Naive thymus-derived CD4-positive, alpha-beta T cell (primary cell): ENCODE data around the gene PCDHB9. TPM values are rescaled to one million over a fixed set of nuclear protein-coding genes. Genes with fewer than 3 reads are reported as not detected.
"Not testable (repeated sequence)": the region's sequence is repeated elsewhere in the genome, so short reads cannot be mapped to it uniquely, and the experiment has no call there.

ENCODE experiments used
- ATAC-seq: fragments of 150-1000 bp; cut with Tn5 transposase; 2 replicates; pipeline ENCODE4 v1.10.0; 2021; ENCODE audit warnings: mild to moderate bottlenecking, moderate library complexity
- CTCF ChIA-PET: fragments of 350-600 bp; sonication (Branson Sonifier 250); formaldehyde crosslinking; loops from one replicate; lab custom pipeline; 2021; ENCODE audit warnings: antibody characterized with exemption; lab: Charles Lee
- POLR2A ChIA-PET: fragments of 350-600 bp; sonication (Branson Sonifier 250); formaldehyde crosslinking; loops from one replicate; lab custom pipeline; 2021; ENCODE audit warnings: antibody characterized with exemption, inconsistent platforms; lab: Charles Lee
- DNase-seq, 9 donors: peaks; one replicate each; pipeline versions ENCODE4 v3.0.0 to v3.0.0-alpha.2; 2020 to 2022; ENCODE audit warnings: mixed read lengths in 1 of 9
- H3K27ac ChIP-seq: one replicate; pipeline ENCODE4 v1.7.0; 2013; ENCODE audit warnings: mild to moderate bottlenecking, low read depth, low read length, moderate library complexity
- H3K27me3 ChIP-seq, 2 donors: one replicate each; pipeline ENCODE4 v1.7.0; 2013; ENCODE audit warnings: low read length in 2 of 2, mild to moderate bottlenecking in 2 of 2, moderate library complexity in 2 of 2; ENCODE audit not compliant: control insufficient read depth in 2 of 2, insufficient read depth in 2 of 2
- H3K36me3 ChIP-seq, 3 experiments: 1 replicate in 2 of 3; 2 replicates in 1 of 3; pipeline ENCODE4 v1.7.0; 2013; ENCODE audit warnings: low read length in 3 of 3, mild to moderate bottlenecking in 3 of 3, moderate library complexity in 1 of 3; ENCODE audit not compliant: insufficient read depth in 3 of 3, control insufficient read depth in 2 of 3
- H3K4me1 ChIP-seq, 2 donors: one replicate each; pipeline ENCODE4 v1.7.0; 2013; ENCODE audit warnings: low read length in 2 of 2, mild to moderate bottlenecking in 2 of 2, moderate library complexity in 1 of 2; ENCODE audit not compliant: control insufficient read depth in 2 of 2, insufficient read depth in 2 of 2
- H3K4me3 ChIP-seq: 2 replicates; pipeline ENCODE4 v1.7.0; 2013; ENCODE audit warnings: mild to moderate bottlenecking, low read length
- H3K9me3 ChIP-seq, 3 experiments: 1 replicate in 2 of 3; 2 replicates in 1 of 3; pipeline ENCODE4 v1.7.0; 2013; ENCODE audit warnings: low read length in 3 of 3; ENCODE audit not compliant: control insufficient read depth in 2 of 3
- H3K27ac Mint-ChIP-seq, 9 donors: one replicate each; pipeline ENCODE4 v1.8.0; 2020 to 2022; ENCODE audit warnings: mixed read lengths in 9 of 9, mild to moderate bottlenecking in 8 of 9, moderate library complexity in 5 of 9, inconsistent platforms in 2 of 9
- H3K27me3 Mint-ChIP-seq, 5 donors: one replicate each; pipeline ENCODE4 v1.8.0; 2021 to 2022; ENCODE audit warnings: mixed read lengths in 5 of 5, mild to moderate bottlenecking in 1 of 5
- H3K36me3 Mint-ChIP-seq, 5 donors: one replicate each; pipeline ENCODE4 v1.8.0; 2020 to 2022; ENCODE audit warnings: mixed read lengths in 5 of 5, mild to moderate bottlenecking in 3 of 5, inconsistent platforms in 1 of 5
- H3K4me1 Mint-ChIP-seq, 7 donors: one replicate each; pipeline ENCODE4 v1.8.0; 2020 to 2022; ENCODE audit warnings: mixed read lengths in 7 of 7, mild to moderate bottlenecking in 3 of 7, inconsistent platforms in 1 of 7
- H3K4me3 Mint-ChIP-seq, 10 donors: one replicate each; pipeline ENCODE4 v1.8.0; 2020 to 2022; ENCODE audit warnings: mild to moderate bottlenecking in 10 of 10, mixed read lengths in 10 of 10, moderate library complexity in 6 of 10, inconsistent platforms in 2 of 10
- H3K9me3 Mint-ChIP-seq, 11 donors: one replicate each; pipeline ENCODE4 v1.8.0; 2020 to 2022; ENCODE audit warnings: mixed read lengths in 11 of 11, mild to moderate bottlenecking in 4 of 11, inconsistent platforms in 1 of 11, moderate library complexity in 1 of 11
- intact Hi-C, 2 donors: fragments of 100-400 bp; cut with micrococcal nuclease; formaldehyde crosslinking; loops; one replicate each; pipeline ENCODE4 v1.15.1; 2023
- polyA plus RNA-seq, 2 donors: library from polyadenylated mRNA; unstranded; fragments of 300-500 nt; fragmentation: Illumina TruSeq; gene quantifications; one replicate each; pipeline ENCODE4 v1.2.3, GENCODE V29; 2021
- total RNA-seq, 6 experiments: library from RNA in 5 of 6; stranded (reverse) in 5 of 6; gene quantifications; 1 replicate in 5 of 6; 2 replicates in 1 of 6; pipeline ENCODE4 v1.2.3 and lab custom pipeline; 2021 to 2026

PCDHB9 gene
- total and polyA plus RNA-seq, 7 experiments from 2014 or later: 1.2 TPM; not detected in 6

- H3K4me1 ChIP-seq: no peaks in the 10 kb centered on the region
- Mint-ChIP-seq H3K27ac (peak within 1 kb of the TSS in 2 of 9 donors; percentile 18 to 25), H3K27me3 (peaks cover 0 to 62% (median 58%) of the 10 kb centered on the region in 5 donors), H3K4me1 (peaks cover 0 to 9% (median 5%) of the 10 kb centered on the region in 7 donors), H3K4me3 (no peak within 1 kb of the TSS), H3K36me3 (peaks cover 5 to 33% (median 18%) of the 10 kb centered on the region in 5 donors), H3K9me3 (peaks cover 10 to 59% (median 33%) of the 10 kb centered on the region in 11 donors)
- peaks cover 0 to 7% (median 0%) of the 10 kb centered on the region in 3 experiments for H3K9me3 ChIP-seq
- H3K27ac ChIP-seq: no peak within 1 kb of the TSS
- ChIA-PET POLR2A (no interaction called here), CTCF (interaction anchor here (0.6 to 1.0 kb wide), 2 partner anchors 332 to 654 kb away, joined by 3 read pairs; no protein-coding TSS in a partner anchor)
- intact Hi-C loops: no loop called here
- no peak within 1 kb of the TSS for H3K4me3 ChIP-seq
- no peak for DNase-seq
- H3K36me3 ChIP-seq: no peaks in the 10 kb centered on the region
- H3K27me3 ChIP-seq: no peaks in the 10 kb centered on the region
- no peak for ATAC-seq
Measured at GRCh38 chr5:141182248-141182647, 4.7 kb upstream of the PCDHB9 start, which contains the start of gene PCDHB16. Gene PCDHB16, plus strand, starts transcription at chr5:141182387. Its CDS starts 173 bp downstream, at chr5:141182560.

- H3K36me3 Mint-ChIP-seq: peaks cover 7 to 37% (median 22%) of the 10 kb centered on the region in 5 donors
- H3K27ac Mint-ChIP-seq, H3K27me3 ChIP-seq, H3K36me3 ChIP-seq, intact Hi-C loops, H3K27ac ChIP-seq, H3K4me1 ChIP-seq, H3K4me3 Mint-ChIP-seq, CTCF ChIA-PET, ATAC-seq, POLR2A ChIA-PET, H3K9me3 ChIP-seq, DNase-seq, H3K4me3 ChIP-seq: not testable (repeated sequence)
- H3K4me1 Mint-ChIP-seq: peaks cover 0 to 12% (median 5%) of the 10 kb centered on the region in 7 donors
- peaks cover 3 to 76% (median 72%) of the 10 kb centered on the region in 5 donors for H3K27me3 Mint-ChIP-seq
- H3K9me3 Mint-ChIP-seq: peaks cover 10 to 74% (median 44%) of the 10 kb centered on the region in 11 donors
Measured at GRCh38 chr5:141184117-141184855, 2.7 kb upstream of the PCDHB9 start.

GRCh38 chr5:141188682-141189081 lies 1.7 kb downstream of the PCDHB9 start:
- peaks cover 0 to 12% (median 5%) of the 10 kb centered on the region in 7 donors for H3K4me1 Mint-ChIP-seq
- H3K27me3 Mint-ChIP-seq: peaks cover 3 to 86% (median 74%) of the 10 kb centered on the region in 5 donors
- H3K27ac ChIP-seq, H3K4me1 ChIP-seq, H3K27me3 ChIP-seq, H3K27ac Mint-ChIP-seq, H3K4me3 Mint-ChIP-seq, ATAC-seq, DNase-seq, H3K4me3 ChIP-seq, POLR2A ChIA-PET, H3K36me3 ChIP-seq, CTCF ChIA-PET, H3K9me3 ChIP-seq: not testable (repeated sequence)
- H3K9me3 Mint-ChIP-seq: peaks cover 9 to 80% (median 45%) of the 10 kb centered on the region in 11 donors
- intact Hi-C loops: loop anchor here in 1 of 2 donors (5.0 kb wide), 1 partner anchor 374 kb away; no protein-coding TSS in a partner anchor
- H3K36me3 Mint-ChIP-seq: peaks cover under 1 to 34% (median 19%) of the 10 kb centered on the region in 5 donors

- H3K4me3 Mint-ChIP-seq, DNase-seq, ATAC-seq, H3K4me3 ChIP-seq, H3K27ac ChIP-seq, CTCF ChIA-PET, H3K27ac Mint-ChIP-seq, POLR2A ChIA-PET, H3K27me3 ChIP-seq, H3K9me3 ChIP-seq, H3K36me3 ChIP-seq, H3K4me1 ChIP-seq: not testable (repeated sequence)
- intact Hi-C loops: loop anchor here in 1 of 2 donors (5.0 kb wide), 1 partner anchor 373 kb away; no protein-coding TSS in a partner anchor
- H3K27me3 Mint-ChIP-seq: peaks cover 3 to 86% (median 73%) of the 10 kb centered on the region in 5 donors
- peaks cover 0 to 34% (median 19%) of the 10 kb centered on the region in 5 donors for H3K36me3 Mint-ChIP-seq
- peaks cover 0 to 12% (median 5%) of the 10 kb centered on the region in 7 donors for H3K4me1 Mint-ChIP-seq
- peaks cover 9 to 81% (median 45%) of the 10 kb centered on the region in 11 donors for H3K9me3 Mint-ChIP-seq
Measured at GRCh38 chr5:141189131-141189530, 2.2 kb downstream of the PCDHB9 start.

GRCh38 chr5:141192110-141192725 lies 5.3 kb downstream of the PCDHB9 start, which contains the start of gene PCDHB10:
Gene PCDHB10, plus strand, starts transcription at chr5:141192353. Its CDS starts 200 bp downstream, at chr5:141192553.
- Mint-ChIP-seq H3K9me3 (peaks cover 6 to 84% (median 44%) of the 10 kb centered on the region in 11 donors), H3K36me3 (peaks cover 0 to 36% (median 13%) of the 10 kb centered on the region in 5 donors), H3K27me3 (peaks cover 3 to 81% (median 58%) of the 10 kb centered on the region in 5 donors), H3K27ac (no peak within 1 kb of the TSS), H3K4me1 (peaks cover 0 to 5% (median 3%) of the 10 kb centered on the region in 7 donors), H3K4me3 (peak within 1 kb of the TSS in 4 of 10 donors; percentile 11 to 46 (median 21))
- CTCF ChIA-PET: no interaction called here
- H3K4me3 ChIP-seq: no peak within 1 kb of the TSS
- intact Hi-C loops: no loop called here
- ATAC-seq: no peak
- H3K27me3 ChIP-seq: no peaks in the 10 kb centered on the region
- H3K4me1 ChIP-seq: no peaks in the 10 kb centered on the region
- H3K36me3 ChIP-seq: no peaks in the 10 kb centered on the region
- H3K9me3 ChIP-seq: peaks cover 0 to 10% (median 0%) of the 10 kb centered on the region in 3 experiments
- POLR2A ChIA-PET: no interaction called here
- H3K27ac ChIP-seq: no peak within 1 kb of the TSS
- DNase-seq: no peak

GRCh38 chr5:141194332-141194731 lies 7.4 kb downstream of the PCDHB9 start:
- H3K27me3 ChIP-seq, H3K4me1 ChIP-seq, DNase-seq, H3K4me3 Mint-ChIP-seq, intact Hi-C loops, H3K4me1 Mint-ChIP-seq, H3K4me3 ChIP-seq, ATAC-seq, H3K27ac ChIP-seq, POLR2A ChIA-PET, H3K36me3 ChIP-seq, H3K27ac Mint-ChIP-seq, CTCF ChIA-PET: not testable (repeated sequence)
- H3K9me3 ChIP-seq: peaks cover 0 to 12% (median 0%) of the 10 kb centered on the region in 3 experiments
- peaks cover 6 to 88% (median 48%) of the 10 kb centered on the region in 11 donors for H3K9me3 Mint-ChIP-seq
- peaks cover 0 to 39% (median 9%) of the 10 kb centered on the region in 5 donors for H3K36me3 Mint-ChIP-seq
- peaks cover 0 to 83% (median 62%) of the 10 kb centered on the region in 5 donors for H3K27me3 Mint-ChIP-seq
